MM.1S (cell line): ENCODE results near the gene PTPRB.

Source experiments
- DNase-seq: peaks from one replicate; pipeline ENCODE4 v3.0.0-alpha.2; 2015
- H2AFZ ChIP-seq: fragments of 300-600 bp; sonication (generic); 2 replicates; pipeline ENCODE4 v1.6.0; 2016; ENCODE audit warnings: antibody characterized with exemption, low read length
- H3F3A ChIP-seq: fragments of 300-600 bp; sonication (generic); 2 replicates; pipeline ENCODE4 v1.6.1; 2016; ENCODE audit warnings: mild to moderate bottlenecking, antibody characterized with exemption, low read length, moderate library complexity, mixed read lengths; ENCODE audit not compliant: insufficient read depth
- H3K27ac ChIP-seq: fragments of 300-600 bp; sonication (generic); 2 replicates; pipeline ENCODE4 v1.5.1; 2016; ENCODE audit warnings: mild to moderate bottlenecking, low read length
- H3K27me3 ChIP-seq: fragments of 300-600 bp; sonication (generic); replicated peaks from 2 replicates; pipeline ENCODE4 v1.6.0; 2016; ENCODE audit warnings: low read length; ENCODE audit not compliant: insufficient read depth
- H3K36me3 ChIP-seq: fragments of 300-600 bp; sonication (generic); replicated peaks from 2 replicates; pipeline ENCODE4 v1.6.1; 2016; ENCODE audit warnings: mild to moderate bottlenecking, low read length, mixed read lengths; ENCODE audit not compliant: insufficient read depth
- H3K4me1 ChIP-seq: fragments of 300-600 bp; sonication (generic); 2 replicates; pipeline ENCODE4 v1.6.1; 2016; ENCODE audit warnings: low read length, mixed read lengths
- H3K4me2 ChIP-seq: fragments of 300-600 bp; sonication (generic); 2 replicates; pipeline ENCODE4 v1.6.0; 2016; ENCODE audit warnings: low read depth, low read length
- H3K4me3 ChIP-seq: fragments of 300-600 bp; sonication (generic); 2 replicates; pipeline ENCODE4 v1.5.1; 2016; ENCODE audit warnings: low read length, mixed read lengths
- H3K79me2 ChIP-seq: fragments of 300-600 bp; sonication (generic); 2 replicates; pipeline ENCODE4 v1.6.1; 2016; ENCODE audit warnings: mixed run types, low read length, mixed read lengths
- H3K9ac ChIP-seq: fragments of 300-600 bp; sonication (generic); 2 replicates; pipeline ENCODE4 v1.6.1; 2016; ENCODE audit warnings: low read length, mixed read lengths
- H3K9me2 ChIP-seq: fragments of 300-600 bp; sonication (generic); replicated peaks from 2 replicates; pipeline ENCODE4 v1.6.1; 2016; ENCODE audit warnings: mild to moderate bottlenecking, low read length, mixed read lengths; ENCODE audit not compliant: insufficient read depth
- H3K9me3 ChIP-seq: fragments of 300-600 bp; sonication (generic); replicated peaks from 2 replicates; pipeline ENCODE4 v1.6.1; 2016; ENCODE audit warnings: mild to moderate bottlenecking, low read length, mixed read lengths; ENCODE audit not compliant: insufficient read depth
- H4K20me1 ChIP-seq: fragments of 300-600 bp; sonication (generic); 2 replicates; pipeline ENCODE4 v1.6.1; 2016; ENCODE audit warnings: mild to moderate bottlenecking, low read length, moderate library complexity, mixed read lengths; ENCODE audit not compliant: insufficient read depth
- EZH2 ChIP-seq: fragments of 300-600 bp; sonication (generic); optimal IDR thresholded peaks from 2 replicates; pipeline ENCODE3; 2017; ENCODE audit warnings: low read depth, mild to moderate bottlenecking, antibody characterized with exemption, low read length, mixed read lengths
- EZH2phosphoT487 ChIP-seq: fragments of 300-600 bp; sonication (generic); IDR thresholded peaks from 2 replicates; pipeline ENCODE4 v1.6.1; 2018; ENCODE audit warnings: antibody characterized with exemption, low read length
- TF ChIP-seq, protein P1 (sequence below): fragments of 300-600 bp; sonication (generic); IDR thresholded peaks from 2 replicates; pipeline ENCODE4 v1.5.1; 2016; ENCODE audit warnings: antibody characterized with exemption, low read length, mixed read lengths

The PTPRB gene

DNA sequence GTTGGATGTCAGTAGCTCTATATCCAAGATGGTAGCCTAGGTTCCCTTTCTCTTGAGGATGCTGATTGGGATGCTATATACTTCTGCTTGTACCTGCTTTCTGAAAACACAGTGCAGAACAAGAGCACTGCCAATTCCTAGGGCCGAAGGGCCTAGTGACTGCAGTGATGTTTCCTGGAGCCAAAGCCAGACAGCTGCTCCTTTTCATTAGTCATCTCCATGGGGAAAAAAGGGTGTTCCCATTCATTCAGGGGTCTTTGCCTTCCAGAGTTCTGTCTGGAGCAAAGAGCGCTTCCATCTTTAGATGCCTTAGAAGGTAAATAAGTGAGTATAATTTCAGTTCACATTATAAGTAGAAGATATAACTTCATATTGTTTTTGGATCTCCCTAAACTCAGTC, 85.5 kb downstream of the PTPRB start:
- H3K4me1 ChIP-seq, result no peaks in the 10 kb centered on the region
- no peaks in the 10 kb centered on the region for H3F3A ChIP-seq
- H3K27me3 ChIP-seq, result no peaks in the 10 kb centered on the region
- H3K9me2 ChIP-seq, result no peaks in the 10 kb centered on the region
- no peak overlapping the region for H2AFZ ChIP-seq
- H3K9me3 ChIP-seq, result no peaks in the 10 kb centered on the region
- no peak overlapping the region for H3K4me3 ChIP-seq
- no peaks in the 10 kb centered on the region for H4K20me1 ChIP-seq
- H3K79me2 ChIP-seq, result no peaks in the 10 kb centered on the region
- no peak overlapping the region for H3K27ac ChIP-seq
- no peak overlapping the region for H3K4me2 ChIP-seq
- TF ChIP-seq EZH2 (no peak), EZH2phosphoT487 (no peak)
- TF ChIP-seq, protein P1, sequence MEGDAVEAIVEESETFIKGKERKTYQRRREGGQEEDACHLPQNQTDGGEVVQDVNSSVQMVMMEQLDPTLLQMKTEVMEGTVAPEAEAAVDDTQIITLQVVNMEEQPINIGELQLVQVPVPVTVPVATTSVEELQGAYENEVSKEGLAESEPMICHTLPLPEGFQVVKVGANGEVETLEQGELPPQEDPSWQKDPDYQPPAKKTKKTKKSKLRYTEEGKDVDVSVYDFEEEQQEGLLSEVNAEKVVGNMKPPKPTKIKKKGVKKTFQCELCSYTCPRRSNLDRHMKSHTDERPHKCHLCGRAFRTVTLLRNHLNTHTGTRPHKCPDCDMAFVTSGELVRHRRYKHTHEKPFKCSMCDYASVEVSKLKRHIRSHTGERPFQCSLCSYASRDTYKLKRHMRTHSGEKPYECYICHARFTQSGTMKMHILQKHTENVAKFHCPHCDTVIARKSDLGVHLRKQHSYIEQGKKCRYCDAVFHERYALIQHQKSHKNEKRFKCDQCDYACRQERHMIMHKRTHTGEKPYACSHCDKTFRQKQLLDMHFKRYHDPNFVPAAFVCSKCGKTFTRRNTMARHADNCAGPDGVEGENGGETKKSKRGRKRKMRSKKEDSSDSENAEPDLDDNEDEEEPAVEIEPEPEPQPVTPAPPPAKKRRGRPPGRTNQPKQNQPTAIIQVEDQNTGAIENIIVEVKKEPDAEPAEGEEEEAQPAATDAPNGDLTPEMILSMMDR, result no peak
- no peak for DNase-seq
- H3K9ac ChIP-seq, result no peak overlapping the region
- H3K36me3 ChIP-seq, result no peaks in the 10 kb centered on the region

DNA sequence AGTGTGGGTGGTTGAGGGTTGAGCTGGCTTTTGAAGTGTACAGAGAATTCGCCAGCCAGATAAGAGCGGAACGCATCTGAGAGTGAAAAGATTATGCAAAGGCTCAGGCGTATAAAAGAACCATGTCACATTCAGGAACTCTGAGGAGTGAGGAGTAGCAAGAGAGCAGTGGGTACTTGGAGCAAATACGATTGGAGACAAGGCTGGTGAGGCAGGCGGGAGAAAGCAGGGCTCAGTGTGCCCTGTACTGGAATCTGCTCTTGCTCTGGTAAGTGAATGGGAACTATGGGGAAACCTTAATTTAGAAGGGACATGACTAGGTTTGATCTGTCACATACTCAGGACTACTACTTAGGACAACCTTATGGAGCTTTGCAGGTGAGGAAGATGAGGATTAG, 87.0 kb downstream of the PTPRB start:
- no peaks in the 10 kb centered on the region for H3K9me2 ChIP-seq
- H3K27ac ChIP-seq, result no peak overlapping the region
- no peak overlapping the region for H3K4me3 ChIP-seq

DNA sequence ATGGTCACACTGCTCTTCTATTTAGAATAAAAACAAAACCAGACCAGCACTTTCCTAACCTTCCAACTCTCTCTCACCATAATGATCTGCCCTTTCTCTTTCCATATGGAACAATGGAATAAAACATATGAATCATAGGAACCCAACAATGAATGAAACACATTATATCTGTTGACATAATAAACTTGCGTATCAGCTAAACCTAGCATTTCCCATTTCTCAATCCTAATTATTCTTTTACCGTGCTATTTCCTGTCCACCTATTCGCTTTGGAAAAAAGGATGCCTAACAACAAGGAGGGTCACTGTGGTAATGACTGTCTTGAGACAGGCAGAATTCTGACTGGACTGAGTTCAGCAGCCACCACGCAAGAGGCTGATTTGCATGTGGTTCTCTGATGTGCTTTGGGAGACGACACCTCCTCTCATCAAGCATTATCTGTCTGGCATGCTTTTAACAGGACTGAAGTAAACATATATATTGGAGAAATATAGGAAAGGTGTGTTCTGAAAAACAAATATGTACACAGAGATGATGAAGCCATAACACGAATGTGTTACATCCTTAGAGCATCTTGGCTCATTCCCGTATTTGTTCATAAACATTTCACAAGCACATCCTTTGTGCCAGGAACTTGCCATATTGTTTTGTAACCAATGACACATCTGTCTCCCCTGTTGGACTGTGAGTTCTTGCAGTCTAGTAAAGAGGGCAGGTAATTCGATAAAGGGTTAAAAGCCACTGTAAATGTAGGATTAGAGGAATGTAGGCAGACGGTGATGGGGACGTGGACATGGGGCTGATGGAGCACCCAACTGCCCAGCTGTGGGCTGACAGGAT, 87.7 kb downstream of the PTPRB start:
- Histone ChIP-seq H3K9me2 (no peaks in the 10 kb centered on the region), H3K9ac (no peak overlapping the region), H3K36me3 (no peaks in the 10 kb centered on the region), H3K4me3 (no peak overlapping the region), H3K4me1 (no peaks in the 10 kb centered on the region), H4K20me1 (no peaks in the 10 kb centered on the region), H3K79me2 (no peaks in the 10 kb centered on the region), H3K9me3 (no peaks in the 10 kb centered on the region), H3K27me3 (no peaks in the 10 kb centered on the region), H3K4me2 (no peak overlapping the region), H3K27ac (no peak overlapping the region), H3F3A (no peaks in the 10 kb centered on the region), H2AFZ (no peak overlapping the region)
- no peak for DNase-seq
- TF ChIP-seq, protein P1, result no peak
- TF ChIP-seq EZH2phosphoT487 (no peak), EZH2 (no peak)

More for the DNA sequence above, 87.0 kb downstream of the PTPRB start:
- Histone ChIP-seq H3K79me2 (no peaks in the 10 kb centered on the region), H3K9ac (no peak overlapping the region), H3K4me2 (no peak overlapping the region), H3K4me1 (no peaks in the 10 kb centered on the region), H3K27me3 (no peaks in the 10 kb centered on the region), H3F3A (no peaks in the 10 kb centered on the region), H3K36me3 (no peaks in the 10 kb centered on the region), H4K20me1 (no peaks in the 10 kb centered on the region), H3K9me3 (no peaks in the 10 kb centered on the region), H2AFZ (no peak overlapping the region)
- TF ChIP-seq EZH2phosphoT487 (no peak), EZH2 (no peak)
- TF ChIP-seq, protein P1, result no peak
- no peak for DNase-seq
